Articular chondrocyte of knee joint (primary cell): ENCODE results near the gene HSF2BP. TPM values are rescaled to one million over a fixed set of nuclear protein-coding genes. Genes with fewer than 3 reads are reported as not detected.

Source experiments
- small RNA-seq: library from RNA; depleted of rRNA; stranded (forward); fragments of <200 nt; gene quantifications from one replicate; pipeline ENCODE3, GENCODE V24; 2012
- total RNA-seq: library from RNA; depleted of rRNA; stranded (reverse); fragments of >200 nt; gene quantifications from 2 replicates; pipeline ENCODE4 v1.2.3, GENCODE V29; 2012

The HSF2BP gene
- total RNA-seq: 2.0 and 2.4 TPM in 2 replicates

GRCh38 chr21:43659136-43660000 lies at the start of gene HSF2BP, which contains the start of gene RRP1B:
Gene HSF2BP (minus strand): TSS chr21:43659488. CDS start chr21:43658096, 1,392 bp downstream.
Gene RRP1B (plus strand): TSS chr21:43659560. CDS start chr21:43659665, 105 bp downstream.

Small RNA genes lying within 50 kb of the gene (small RNA-seq; reads per million reads assigned to genes)
- gene MIR6070: not detected

Other genes starting within 250 kb of the HSF2BP start
- gene SIK1, start 232.4 kb downstream of the HSF2BP start, total RNA-seq: 1.2 and 1.4 TPM in 2 replicates
- gene RRP1B, start 72 bp upstream of the HSF2BP start, total RNA-seq: 25.8 and 28.2 TPM in 2 replicates
- 112 and 137 TPM in 2 replicates for gene PDXK, start 59.6 kb upstream of the HSF2BP start, total RNA-seq
- gene CSTB, start 116.8 kb upstream of the HSF2BP start, total RNA-seq: 14.6 and 22.1 TPM in 2 replicates
- gene RRP1, start 130.1 kb upstream of the HSF2BP start, total RNA-seq: 18.4 and 20.5 TPM in 2 replicates
- 45.9 and 47.1 TPM in 2 replicates for gene AGPAT3, start 205.7 kb upstream of the HSF2BP start, total RNA-seq